Thoracic aorta (tissue), 2 donors: Measurements from ENCODE around the gene IGSF10. TPM values are rescaled to one million over a fixed set of nuclear protein-coding genes. Genes with fewer than 3 reads are reported as not detected.

ENCODE experiments used
- ATAC-seq: fragments of 150-250 bp; one replicate; pipeline ENCODE4 v1.8.0; 2017; ENCODE audit warnings: low read depth; ENCODE audit not compliant: insufficient number of reproducible peaks, low FRiP score
- DNase-seq: peaks from one replicate; pipeline ENCODE4 v3.0.0-alpha.2; 2020; ENCODE audit warnings: low spot score
- H3K27ac ChIP-seq, 2 donors: fragments of 200-600 bp; sonication (generic); 1 replicate in 1 of 2; 2 replicates in 1 of 2; pipeline ENCODE4 v1.5.1; 2016; ENCODE audit warnings: mild to moderate bottlenecking in 2 of 2, moderate library complexity in 2 of 2
- H3K27me3 ChIP-seq: fragments of 200-600 bp; sonication (generic); replicated peaks from 2 replicates; pipeline ENCODE4 v1.6.0; 2016; ENCODE audit warnings: mild to moderate bottlenecking; ENCODE audit not compliant: insufficient read depth
- H3K36me3 ChIP-seq: fragments of 200-600 bp; sonication (generic); one replicate; pipeline ENCODE4 v1.5.1; 2016
- H3K4me1 ChIP-seq, 2 donors: fragments of 200-600 bp; sonication (generic); 1 replicate in 1 of 2; 2 replicates in 1 of 2; pipeline versions ENCODE4 v1.5.1 to v1.6.0; 2016; ENCODE audit warnings: low read depth in 2 of 2, mild to moderate bottlenecking in 1 of 2; ENCODE audit not compliant: control insufficient read depth in 1 of 2
- H3K4me3 ChIP-seq: fragments of 200-600 bp; sonication (generic); 2 replicates; pipeline ENCODE4 v1.5.1; 2016; ENCODE audit warnings: mild to moderate bottlenecking
- H3K9me3 ChIP-seq: fragments of 200-600 bp; sonication (generic); 2 replicates; pipeline ENCODE4 v1.5.1; 2016
- total RNA-seq, 2 donors: library from RNA; depleted of rRNA; stranded (reverse); fragments of >200 nt; gene quantifications; one replicate each; pipeline versions ENCODE4 v1.1.0 to v1.2.3, GENCODE V29; 2016
- TF ChIP-seq, protein P1 (sequence below): fragments of 200-600 bp; sonication (generic); IDR thresholded peaks from one replicate; pipeline ENCODE4 v1.5.1; 2019; ENCODE audit warnings: antibody characterized with exemption

Gene IGSF10
- total RNA-seq, 2 donors from 2014 or later: 5.3 to 34.6 TPM

DNA sequence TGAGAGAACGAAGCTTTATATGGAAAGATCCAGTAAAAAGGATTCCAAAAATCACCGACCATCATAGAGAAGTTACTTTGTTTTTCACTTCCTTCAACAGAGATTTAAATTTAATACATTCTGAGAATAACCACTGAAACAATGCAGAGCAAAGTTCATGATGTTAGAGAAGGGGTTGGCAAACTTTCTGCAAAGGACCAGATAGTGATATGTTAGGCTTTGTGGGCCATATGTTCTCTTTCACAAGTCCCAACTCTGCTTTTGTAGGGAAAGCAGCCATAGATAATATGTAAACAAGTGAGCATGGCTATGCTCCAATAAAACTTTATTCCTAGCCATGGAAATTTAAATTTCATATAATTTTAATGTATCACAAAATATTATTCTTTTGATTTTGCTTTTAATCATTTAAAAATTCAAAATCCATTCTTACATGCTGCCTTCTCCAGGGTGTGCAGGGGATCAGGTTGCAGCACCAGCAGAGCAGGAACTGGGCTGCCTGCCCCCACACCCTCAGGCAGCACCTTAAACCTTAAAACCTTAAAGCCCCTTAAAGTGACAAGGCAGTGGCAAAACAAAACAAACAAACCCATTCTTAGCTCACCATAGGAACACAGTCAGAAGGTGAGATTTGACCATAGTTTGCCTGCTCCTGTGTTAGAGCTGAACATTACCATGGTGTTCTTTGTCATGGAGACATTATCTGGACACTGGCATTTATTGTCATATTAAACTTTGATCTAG lies 16.9 kb upstream of the IGSF10 start:
- Histone ChIP-seq H3K9me3 (peaks cover 11% of the 10 kb centered on the region), H3K27ac (no peak overlapping the region), H3K4me3 (no peak overlapping the region), H3K4me1 (no peaks in the 10 kb centered on the region), H3K27me3 (no peaks in the 10 kb centered on the region), H3K36me3 (no peaks in the 10 kb centered on the region)
- no peak for ATAC-seq
- TF ChIP-seq, protein P1, sequence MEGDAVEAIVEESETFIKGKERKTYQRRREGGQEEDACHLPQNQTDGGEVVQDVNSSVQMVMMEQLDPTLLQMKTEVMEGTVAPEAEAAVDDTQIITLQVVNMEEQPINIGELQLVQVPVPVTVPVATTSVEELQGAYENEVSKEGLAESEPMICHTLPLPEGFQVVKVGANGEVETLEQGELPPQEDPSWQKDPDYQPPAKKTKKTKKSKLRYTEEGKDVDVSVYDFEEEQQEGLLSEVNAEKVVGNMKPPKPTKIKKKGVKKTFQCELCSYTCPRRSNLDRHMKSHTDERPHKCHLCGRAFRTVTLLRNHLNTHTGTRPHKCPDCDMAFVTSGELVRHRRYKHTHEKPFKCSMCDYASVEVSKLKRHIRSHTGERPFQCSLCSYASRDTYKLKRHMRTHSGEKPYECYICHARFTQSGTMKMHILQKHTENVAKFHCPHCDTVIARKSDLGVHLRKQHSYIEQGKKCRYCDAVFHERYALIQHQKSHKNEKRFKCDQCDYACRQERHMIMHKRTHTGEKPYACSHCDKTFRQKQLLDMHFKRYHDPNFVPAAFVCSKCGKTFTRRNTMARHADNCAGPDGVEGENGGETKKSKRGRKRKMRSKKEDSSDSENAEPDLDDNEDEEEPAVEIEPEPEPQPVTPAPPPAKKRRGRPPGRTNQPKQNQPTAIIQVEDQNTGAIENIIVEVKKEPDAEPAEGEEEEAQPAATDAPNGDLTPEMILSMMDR: no peak
- no peak for DNase-seq

- no peaks in the 10 kb centered on the region for H3K4me1 ChIP-seq
- H3K36me3 ChIP-seq: no peaks in the 10 kb centered on the region
- H3K27me3 ChIP-seq: no peaks in the 10 kb centered on the region
- DNase-seq (no peak), ATAC-seq (no peak)
- H3K27ac ChIP-seq: no peak overlapping the region
- H3K9me3 ChIP-seq: no peaks in the 10 kb centered on the region
- H3K4me3 ChIP-seq: no peak overlapping the region
- TF ChIP-seq, protein P1: no peak
Observed at GRCh38 chr3:151476344-151477018, 15.6 kb upstream of the IGSF10 start.

- Histone ChIP-seq H3K36me3 (no peaks in the 10 kb centered on the region), H3K27ac (no peak overlapping the region), H3K27me3 (no peaks in the 10 kb centered on the region), H3K4me1 (no peaks in the 10 kb centered on the region), H3K4me3 (no peak overlapping the region), H3K9me3 (no peaks in the 10 kb centered on the region)
- ATAC-seq: no peak
- TF ChIP-seq, protein P1: peak; percentile 72
- DNase-seq: no peak
Observed at GRCh38 chr3:151468284-151468917, 7.5 kb upstream of the IGSF10 start.

- ATAC-seq (no peak), DNase-seq (no peak)
Observed at GRCh38 chr3:151467069-151467468, 6.2 kb upstream of the IGSF10 start.

More at GRCh38 chr3:151467069-151467468, 6.2 kb upstream of the IGSF10 start:
- Histone ChIP-seq H3K9me3 (no peaks in the 10 kb centered on the region), H3K36me3 (no peaks in the 10 kb centered on the region), H3K27me3 (no peaks in the 10 kb centered on the region), H3K4me3 (no peak overlapping the region), H3K27ac (no peak overlapping the region), H3K4me1 (no peaks in the 10 kb centered on the region)
- TF ChIP-seq, protein P1: no peak
